K562 (cell line): ENCODE data around the gene LDHAL6A. TPM values are rescaled to one million over a fixed set of nuclear protein-coding genes. Genes with fewer than 3 reads are reported as not detected.

Experiments
- ATAC-seq: fragments of 200-7000 bp; cut with Tn5 transposase; 3 replicates; pipeline ENCODE4 v1.9.1; 2020; ENCODE audit warnings: moderate library complexity
- Bru-seq: library from RNA; stranded (reverse); fragments of 400-500 nt; gene quantifications from one replicate; lab custom pipeline; 2021; lab: Mats Ljungman, UMichigan
- BruChase-seq, 2 experiments: library from RNA; stranded (reverse); fragments of 400-500 nt; gene quantifications; one replicate each; lab custom pipeline; 2021; lab: Mats Ljungman, UMichigan
- BruUV-seq: library from RNA; stranded (reverse); fragments of 400-500 nt; replicated peaks from 2 replicates; lab custom pipeline; 2021; lab: Mats Ljungman, UMichigan
- CTCF ChIA-PET: fragments of 300-600 bp; formaldehyde crosslinking; extraction: SDS; loops from one replicate; lab custom pipeline; 2021; ENCODE audit warnings: low intra/inter-chr PET ratio; lab: Yijun Ruan, JAX
- POLR2A ChIA-PET: fragments of 300-600, 350-650 bp; sonication (Branson Sonifier 250); formaldehyde crosslinking; extraction: SDS; loops from one replicate; lab custom pipeline; 2021; ENCODE audit warnings: antibody characterized with exemption, inconsistent platforms; lab: Yijun Ruan, JAX
- DNase-seq, 4 experiments: peaks; one replicate each; pipeline versions ENCODE4 v3.0.0 to v3.0.0-alpha.2; 2011 to 2018; ENCODE audit warnings: low spot score in 3 of 4, mixed read lengths in 3 of 4; ENCODE audit errors: extremely low read depth in 1 of 4
- FAIRE-seq: peaks from 2 replicates; lab custom pipeline; 2011; peaks lifted over from hg19 to GRCh38; lab: Jason Lieb, UNC
- H2AFZ ChIP-seq: 2 replicates; pipeline ENCODE4 v1.6.0; 2011; ENCODE audit warnings: low read depth, low read length, control low read depth, inconsistent platforms
- H3K27ac ChIP-seq: fragments of 200-600 bp; 3 replicates; pipeline ENCODE4 v1.8.0; 2011; ENCODE audit warnings: low read depth, mild to moderate bottlenecking, control low read depth, inconsistent platforms, low read length, moderate library complexity, mixed read lengths; ENCODE audit errors: extremely low read depth
- H3K27me3 ChIP-seq, 2 experiments: fragments of 300-600 bp in 1 of 2; 2 replicates in 1 of 2; 3 replicates in 1 of 2; pipeline versions ENCODE4 v1.6.0 to v1.8.0; 2011; ENCODE audit warnings: inconsistent platforms in 2 of 2, low read length in 2 of 2, mild to moderate bottlenecking in 1 of 2, mixed read lengths in 1 of 2, moderate library complexity in 1 of 2; ENCODE audit not compliant: control insufficient read depth in 2 of 2, insufficient read depth in 2 of 2
- H3K36me3 ChIP-seq: fragments of 300-600 bp; 3 replicates; pipeline ENCODE4 v1.8.0; 2011; ENCODE audit warnings: mild to moderate bottlenecking, low read length, inconsistent platforms; ENCODE audit not compliant: control insufficient read depth, insufficient read depth
- H3K4me1 ChIP-seq, 2 experiments: fragments of 200-600 bp in 1 of 2; replicated peaks in 1 of 2; 2 replicates in 1 of 2; 3 replicates in 1 of 2; pipeline versions ENCODE4 v1.5.1 to v1.8.0; 2011; ENCODE audit warnings: inconsistent platforms in 2 of 2, low read length in 2 of 2, mild to moderate bottlenecking in 1 of 2, mixed read lengths in 1 of 2, moderate library complexity in 1 of 2; ENCODE audit not compliant: control insufficient read depth in 2 of 2, insufficient read depth in 2 of 2
- H3K4me2 ChIP-seq: 2 replicates; pipeline ENCODE4 v1.6.1; 2011; ENCODE audit warnings: low read length, control low read depth, inconsistent platforms, mixed read lengths; ENCODE audit not compliant: insufficient read depth
- H3K4me3 ChIP-seq: fragments of 200-600 bp; sonication (generic), shearing (Covaris generic); 2 replicates; pipeline ENCODE4 v1.5.1; 2016; ENCODE audit warnings: control low read depth, inconsistent platforms
- H3K79me2 ChIP-seq: fragments of 200-600 bp; 3 replicates; pipeline ENCODE4 v1.8.0; 2011; ENCODE audit warnings: low read length, inconsistent platforms; ENCODE audit not compliant: control insufficient read depth, insufficient read depth
- H3K9ac ChIP-seq, 2 experiments: 2 replicates each; pipeline versions ENCODE4 v1.6.0 to v1.6.1; 2011; ENCODE audit warnings: low read depth in 2 of 2, low read length in 2 of 2, control low read depth in 1 of 2, inconsistent platforms in 1 of 2, mild to moderate bottlenecking in 1 of 2, mixed read lengths in 1 of 2; ENCODE audit not compliant: insufficient read depth in 1 of 2
- H3K9me1 ChIP-seq: one replicate; pipeline ENCODE4 v1.6.0; 2011; ENCODE audit warnings: inconsistent platforms, mild to moderate bottlenecking, low read length, moderate library complexity; ENCODE audit not compliant: control insufficient read depth, insufficient read depth
- H3K9me3 ChIP-seq: replicated peaks from 2 replicates; pipeline ENCODE4 v1.5.1; 2011; ENCODE audit warnings: low read depth, low read length, inconsistent platforms; ENCODE audit not compliant: control insufficient read depth, insufficient read depth
- H4K20me1 ChIP-seq: replicated peaks from 2 replicates; pipeline ENCODE4 v1.6.1; 2011; ENCODE audit warnings: low read length, inconsistent platforms, mixed read lengths; ENCODE audit not compliant: control insufficient read depth, insufficient read depth
- BMI1 ChIP-seq: fragments of 150-350 bp; IDR thresholded peaks from 2 replicates; pipeline ENCODE4 v1.6.1; 2014; ENCODE audit warnings: low read length
- FOXJ2 ChIP-seq: fragments of 200-800 bp; sonication (Bioruptor generic); IDR thresholded peaks from 2 replicates; pipeline ENCODE4 v1.6.1; 2016; ENCODE audit warnings: missing genetic modification characterization, missing compliant biosample characterization
- HCFC1 ChIP-seq: IDR thresholded peaks from 2 replicates; pipeline ENCODE4 v1.6.1; 2012; ENCODE audit warnings: low read depth, low read length, improper control_type of control experiment
- L3MBTL2 ChIP-seq: fragments of 450-650 bp; IDR thresholded peaks from 2 replicates; pipeline ENCODE4 v1.6.1; 2016; ENCODE audit warnings: mild to moderate bottlenecking, moderate library complexity
- NFE2 ChIP-seq: IDR thresholded peaks from 2 replicates; pipeline ENCODE4 v1.6.1; 2014; ENCODE audit warnings: antibody characterized with exemption, low read depth
- RB1 ChIP-seq: fragments of 450-650 bp; IDR thresholded peaks from 2 replicates; pipeline ENCODE4 v1.6.1; 2017; ENCODE audit warnings: low read depth, mild to moderate bottlenecking
- SNRNP70 ChIP-seq: fragments of 200-400 bp; formaldehyde crosslinking; optimal IDR thresholded peaks from 2 replicates; pipeline ENCODE3; 2017; ENCODE audit warnings: low read depth, low read length
- SRSF3 ChIP-seq: fragments of 200-400 bp; formaldehyde crosslinking; IDR thresholded peaks from 2 replicates; pipeline ENCODE4 v1.6.1; 2016; ENCODE audit warnings: mild to moderate bottlenecking, low read length, moderate library complexity; ENCODE audit not compliant: insufficient read depth
- TAF1 ChIP-seq: IDR thresholded peaks from 2 replicates; pipeline ENCODE4 v1.6.1; 2011; ENCODE audit warnings: mild to moderate bottlenecking, low read length, moderate library complexity; ENCODE audit not compliant: insufficient read depth, control insufficient read depth, severe bottlenecking; ENCODE audit errors: extremely low read depth
- TCFL5 ChIP-seq: fragments of 250-450 bp; sonication (Bioruptor Pico); conservative IDR thresholded peaks from 2 replicates; pipeline ENCODE4 v1.6.1; 2021; ENCODE audit warnings: mild to moderate bottlenecking, moderate library complexity, matching md5 sums
- VEZF1 ChIP-seq: fragments of 200-800 bp; sonication (Bioruptor generic); IDR thresholded peaks from 2 replicates; pipeline ENCODE4 v1.6.1; 2017; ENCODE audit warnings: missing genetic modification characterization, missing compliant biosample characterization
- ZNF140 ChIP-seq: fragments of 250-450 bp; sonication (Bioruptor Pico); IDR thresholded peaks from 2 replicates; pipeline ENCODE4 v1.8.0; 2021; ENCODE audit warnings: moderate library complexity, mild to moderate bottlenecking, inconsistent platforms
- ZNF707 ChIP-seq: fragments of 250-450 bp; sonication (Bioruptor Pico); conservative IDR thresholded peaks from 2 replicates; pipeline ENCODE4 v1.8.0; 2022; ENCODE audit warnings: inconsistent platforms, mild to moderate bottlenecking, moderate library complexity
- ZNF766 ChIP-seq: fragments of 200-800 bp; sonication (Bioruptor generic); conservative IDR thresholded peaks from 2 replicates; pipeline ENCODE4 v1.6.1; 2016; ENCODE audit warnings: missing genetic modification characterization, missing compliant biosample characterization
- WGBS: fragments of 100-300 bp; shearing (Covaris generic); methylation state at CpG from one replicate; pipeline ENCODE4 v1.1.6; 2016; ENCODE audit warnings: low coverage, mixed read lengths; ENCODE audit not compliant: insufficient coverage; ENCODE audit errors: missing lambda C conversion rate; 5-methylcytosine and 5-hydroxymethylcytosine counted together
- in situ Hi-C: fragments of 300-500 bp; cut with MboI; formaldehyde crosslinking; loops from 4 replicates; pipeline ENCODE4 v1.15.0; 2018; ENCODE audit warnings: inconsistent platforms, mixed read lengths
- intact Hi-C: fragments of 100-400 bp; cut with micrococcal nuclease; formaldehyde crosslinking; loops from 2 replicates; pipeline ENCODE4 v1.14.2; 2022
- long read RNA-seq, 3 experiments: library from polyadenylated mRNA in 2 of 3; library from RNA in 1 of 3; unstranded in 2 of 3; stranded (forward) in 1 of 3; transcript quantifications; one replicate each; pipeline ENCODE4 v2.0.0, GENCODE V29; 2019 to 2022
- polyA minus RNA-seq, 3 experiments: library from RNA; depleted of rRNA, polyadenylated mRNA; stranded (reverse); fragments of >200 nt; gene quantifications; 2 replicates each; pipeline ENCODE4 v1.2.3, GENCODE V29; 2011
- polyA plus RNA-seq, 8 experiments: library from polyadenylated mRNA; depleted of rRNA in 4 of 8; stranded (reverse) in 5 of 8; unstranded in 3 of 8; fragments of >200 nt; fragmentation: Nextera tagmentation in 2 of 8; fragmentation: Illumina TruSeq in 1 of 8; extraction: Ambion mirVana in 2 of 8; extraction: Trizol in 1 of 8; gene quantifications; 2 replicates each; pipeline versions ENCODE4 v1.2.1 to v1.2.3, GENCODE V29; 2011 to 2014; ENCODE audit warnings: inconsistent platforms in 1 of 8, missing spikeins in 1 of 8
- total RNA-seq, 7 experiments: library from RNA; depleted of rRNA in 6 of 7; stranded (reverse); fragments of >200 nt in 6 of 7; fragmentation: Illumina TruSeq in 2 of 7; extraction: Trizol in 2 of 7; gene quantifications; 2 replicates each; pipeline versions ENCODE4 v1.2.1 to v1.2.3, GENCODE V29; 2011 to 2021; ENCODE audit warnings: low replicate concordance in 1 of 7

LDHAL6A gene
- not detected in 2 replicates for total RNA-seq (2011; cell fraction: chromatin; rRNA removed; ENCODE audit: low replicate concordance)
- total RNA-seq (2011; cell fraction: nucleolus; rRNA removed), result not detected in 2 replicates
- not detected in 2 replicates for total RNA-seq (2011; cell fraction: nucleoplasm; rRNA removed)
- not detected in 2 replicates for total RNA-seq (2014; rRNA removed)
- total RNA-seq (2014; rRNA removed; fragmentation: Illumina TruSeq; extraction: Trizol), result not detected in 2 replicates
- total RNA-seq (2015; rRNA removed; fragmentation: Illumina TruSeq; extraction: Trizol), result not detected in 2 replicates
- total RNA-seq (2021), result not detected in 2 replicates
- polyA plus RNA-seq (2011; rRNA removed), result 0.04 TPM in 1 of 2 replicates, not detected in the other
- not detected in 2 replicates for polyA plus RNA-seq (2011; cell fraction: cytosol; rRNA removed)
- polyA plus RNA-seq (2011; cell fraction: nucleus; rRNA removed), result not detected in 2 replicates
- polyA plus RNA-seq (2012), result not detected in 2 replicates
- not detected in 2 replicates for polyA plus RNA-seq (2014; fragmentation: Illumina TruSeq; extraction: Trizol)
- not detected for polyA plus RNA-seq (2014; fragmentation: Nextera tagmentation; extraction: Ambion mirVana)
- polyA plus RNA-seq (2014; rRNA removed), result not detected in 2 replicates
- polyA minus RNA-seq (2011; rRNA and poly(A)+ RNA removed), result not detected in 2 replicates
- not detected in 2 replicates for polyA minus RNA-seq (2011; cell fraction: cytosol; rRNA and poly(A)+ RNA removed)
- not detected in 2 replicates for polyA minus RNA-seq (2011; cell fraction: nucleus; rRNA and poly(A)+ RNA removed)
- Bru-seq, nascent RNA, result percentile 4 among the genes with signal in this experiment
- percentile 10 among the genes with signal in this experiment for BruChase-seq, experiment 1, labeled RNA remaining after a 2-hour chase
- percentile 12 among the genes with signal in this experiment for BruChase-seq, experiment 2, labeled RNA remaining after a 6-hour chase
- long read RNA-seq, experiment 1, result 0 reads
- long read RNA-seq, experiment 2, result 0 reads
- long read RNA-seq, experiment 3, result 0 reads

- CTCF ChIA-PET, result no interaction called here
- TF ChIP-seq L3MBTL2 (peak; percentile 21; the same call in 1 of the 2 replicates), VEZF1 (CRISPR knock-in tag) (no peak), ZNF707 (CRISPR knock-in tag) (no peak), FOXJ2 (tag) (no peak), ZNF140 (no peak), HCFC1 (no peak), BMI1 (no peak), ZNF766 (CRISPR knock-in tag) (no peak), SNRNP70 (no peak), TAF1 (no peak), SRSF3 (no peak), RB1 (no peak), TCFL5 (no peak), NFE2 (no peak)
These were observed at the start of gene LDHAL6A for GRCh38 chr11:18455686-18456372. TSS of gene LDHAL6A (plus strand) at chr11:18455856. CDS start at chr11:18456681, 825 bp downstream.

More at GRCh38 chr11:18455686-18456372, at the start of gene LDHAL6A:
- Histone ChIP-seq H3K9me3 (no peaks in the 10 kb centered on the region), H3K36me3 (no peaks in the 10 kb centered on the region), H3K9ac (no peak within 1 kb of the TSS), H3K4me1 (peaks cover 0 to 9% of the 10 kb centered on the region in 2 experiments; a peak in 2 of 5 replicates), H4K20me1 (no peaks in the 10 kb centered on the region), H3K4me3 (no peak within 1 kb of the TSS), H3K27me3 (peaks cover 11 to 30% of the 10 kb centered on the region in 2 experiments; a peak in 3 of 5 replicates), H2AFZ (no peak within 1 kb of the TSS), H3K9me1 (no peaks in the 10 kb centered on the region), H3K4me2 (no peak within 1 kb of the TSS), H3K27ac (no peak within 1 kb of the TSS), H3K79me2 (no peaks in the 10 kb centered on the region)
- ATAC-seq, result peak; percentile 68
- POLR2A ChIA-PET, result interaction anchor here (0.6 to 1.5 kb wide), 4 partner anchors 14 to 91 kb away, joined by 3 to 4 read pairs (median 4); no protein-coding TSS in a partner anchor
- 49% methylated on average over 30 of the region's 47 CpGs for WGBS
- FAIRE-seq, result no peak
- DNase-seq, result peak in 3 of 4 experiments; percentile 5 to 17 (median 13)
- no TSS peak for BruUV-seq
- intact Hi-C loops (loop anchor here (10.0 kb wide), 1 partner anchor 309 kb away; no protein-coding TSS in a partner anchor), in situ Hi-C loops (no loop called here)
